ENCODE measurements around the gene ITGA3. TPM values are rescaled to one million over a fixed set of nuclear protein-coding genes. Genes with fewer than 3 reads are reported as not detected.

The ITGA3 gene
- total and polyA plus RNA-seq, 3 donors from 2014 or later: 20.0 to 30.7 (median 24.2) TPM

DNA sequence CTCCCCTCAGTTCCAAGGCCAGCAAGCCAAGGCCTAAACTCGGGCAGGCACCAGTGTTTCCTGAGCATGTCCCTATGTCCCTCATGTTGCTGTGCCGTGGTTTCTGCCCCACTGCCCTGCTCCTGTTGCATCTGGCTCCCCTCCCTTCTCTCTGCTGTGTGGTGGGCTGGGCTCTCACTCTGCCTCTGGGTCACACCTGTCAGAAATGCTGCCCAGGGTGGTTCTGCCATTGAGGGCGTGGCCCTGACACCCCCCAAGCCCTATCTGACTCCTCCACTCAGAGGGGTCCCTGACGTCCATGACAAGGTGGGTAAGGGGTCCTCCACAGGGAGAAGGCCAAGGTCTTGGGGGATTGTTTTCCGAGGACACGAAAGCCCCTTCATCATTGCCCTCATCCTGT is 9.2 kb upstream of the ITGA3 start:
- H3K27me3 ChIP-seq: no peaks in the 10 kb centered on the region
- DNase-seq: no peak
- no peaks in the 10 kb centered on the region for H3K36me3 ChIP-seq (ENCODE audit: low read depth, missing control alignments)
- intact Hi-C loops (cut with DNase I; ENCODE audit: low total_unique reads): no loop called here
- no peak overlapping the region for H3K4me3 ChIP-seq
- H3K27ac ChIP-seq: no peak overlapping the region
- H3K9me3 ChIP-seq: no peaks in the 10 kb centered on the region
- H3K4me1 ChIP-seq: no peaks in the 10 kb centered on the region
- TF ChIP-seq POLR2A (IDR thresholded peaks at IDR 0.05): no peak
- TF ChIP-seq, protein P1, sequence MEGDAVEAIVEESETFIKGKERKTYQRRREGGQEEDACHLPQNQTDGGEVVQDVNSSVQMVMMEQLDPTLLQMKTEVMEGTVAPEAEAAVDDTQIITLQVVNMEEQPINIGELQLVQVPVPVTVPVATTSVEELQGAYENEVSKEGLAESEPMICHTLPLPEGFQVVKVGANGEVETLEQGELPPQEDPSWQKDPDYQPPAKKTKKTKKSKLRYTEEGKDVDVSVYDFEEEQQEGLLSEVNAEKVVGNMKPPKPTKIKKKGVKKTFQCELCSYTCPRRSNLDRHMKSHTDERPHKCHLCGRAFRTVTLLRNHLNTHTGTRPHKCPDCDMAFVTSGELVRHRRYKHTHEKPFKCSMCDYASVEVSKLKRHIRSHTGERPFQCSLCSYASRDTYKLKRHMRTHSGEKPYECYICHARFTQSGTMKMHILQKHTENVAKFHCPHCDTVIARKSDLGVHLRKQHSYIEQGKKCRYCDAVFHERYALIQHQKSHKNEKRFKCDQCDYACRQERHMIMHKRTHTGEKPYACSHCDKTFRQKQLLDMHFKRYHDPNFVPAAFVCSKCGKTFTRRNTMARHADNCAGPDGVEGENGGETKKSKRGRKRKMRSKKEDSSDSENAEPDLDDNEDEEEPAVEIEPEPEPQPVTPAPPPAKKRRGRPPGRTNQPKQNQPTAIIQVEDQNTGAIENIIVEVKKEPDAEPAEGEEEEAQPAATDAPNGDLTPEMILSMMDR (IDR thresholded peaks at IDR 0.05): no peak
- 86 to 89% methylated on average over 5 to 6 of the region's 6 CpGs for WGBS, 2 donors

DNA sequence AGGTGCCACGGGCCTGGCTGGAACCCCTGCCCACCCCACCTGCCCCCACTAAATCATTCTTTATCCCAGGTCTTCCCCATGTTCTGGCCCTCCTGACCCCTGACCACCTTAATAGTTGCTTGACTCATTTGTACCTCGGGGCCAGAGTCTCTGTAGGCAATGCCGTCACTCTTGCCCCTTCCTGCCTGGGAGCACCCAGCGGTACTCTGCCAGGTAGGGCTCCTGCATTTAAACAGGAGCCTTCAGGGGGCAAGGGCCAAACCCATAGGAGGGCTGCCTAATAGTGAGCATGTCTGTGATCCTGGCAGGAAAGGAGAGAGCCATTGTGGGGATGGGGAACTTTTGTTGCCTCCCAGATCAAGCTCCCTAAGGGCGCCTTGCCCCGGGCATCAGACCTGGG is 8.8 kb upstream of the ITGA3 start:
- Histone ChIP-seq H3K36me3 (ENCODE audit: low read depth, missing control alignments) (no peaks in the 10 kb centered on the region), H3K27me3 (no peaks in the 10 kb centered on the region), H3K9me3 (no peaks in the 10 kb centered on the region), H3K4me1 (no peaks in the 10 kb centered on the region), H3K4me3 (no peak overlapping the region), H3K27ac (no peak overlapping the region)
- no peak for DNase-seq
- 95 to 100% methylated on average over 3 to 6 of the region's 6 CpGs for WGBS, 2 donors
- TF ChIP-seq, protein P1 (IDR thresholded peaks at IDR 0.05): no peak
- no peak for TF ChIP-seq POLR2A (IDR thresholded peaks at IDR 0.05)
- intact Hi-C loops (cut with DNase I; ENCODE audit: low total_unique reads): no loop called here

DNA sequence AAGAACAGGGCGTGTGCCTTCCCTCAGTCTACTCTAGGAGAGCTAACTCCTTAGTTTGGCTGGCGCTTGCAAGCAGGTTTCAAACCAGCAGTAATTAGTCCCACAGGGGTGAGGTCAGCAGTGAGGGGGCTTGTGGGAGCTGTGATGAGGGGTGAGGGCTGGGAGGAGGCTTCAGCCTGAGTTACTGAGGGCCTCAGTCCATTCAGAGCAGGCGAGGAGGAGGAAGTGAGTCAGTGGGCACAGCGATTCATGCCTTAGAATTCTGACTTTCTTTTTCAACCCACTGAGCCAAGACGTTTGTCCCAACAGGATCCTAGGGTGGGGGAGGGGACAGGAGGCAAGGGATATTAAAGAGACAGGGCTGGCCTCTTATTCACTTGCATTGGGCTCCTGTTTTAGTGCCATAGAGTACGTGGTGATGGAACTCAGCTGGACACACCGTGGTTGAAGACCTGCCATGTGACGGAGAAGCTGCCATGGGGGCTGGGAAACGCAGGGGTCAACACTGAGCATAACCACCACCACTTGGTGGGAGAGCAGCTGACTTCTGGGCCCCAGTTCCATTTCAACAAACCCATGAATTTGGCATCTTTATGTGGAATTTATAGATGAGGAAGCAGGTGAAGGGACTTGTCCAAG is 8.3 kb upstream of the ITGA3 start:
- H3K36me3 ChIP-seq (ENCODE audit: low read depth, missing control alignments): no peaks in the 10 kb centered on the region
- H3K4me3 ChIP-seq: no peak overlapping the region
- H3K27ac ChIP-seq: no peak overlapping the region
- intact Hi-C loops (cut with DNase I; ENCODE audit: low total_unique reads): no loop called here
- H3K9me3 ChIP-seq: no peaks in the 10 kb centered on the region
- H3K4me1 ChIP-seq: no peaks in the 10 kb centered on the region
- TF ChIP-seq POLR2A (IDR thresholded peaks at IDR 0.05): no peak
- TF ChIP-seq, protein P1 (IDR thresholded peaks at IDR 0.05): no peak
- no peak for DNase-seq
- H3K27me3 ChIP-seq: no peaks in the 10 kb centered on the region
- WGBS, 2 donors: 66 to 81% methylated on average over 7 to 9 of the region's 9 CpGs

DNA sequence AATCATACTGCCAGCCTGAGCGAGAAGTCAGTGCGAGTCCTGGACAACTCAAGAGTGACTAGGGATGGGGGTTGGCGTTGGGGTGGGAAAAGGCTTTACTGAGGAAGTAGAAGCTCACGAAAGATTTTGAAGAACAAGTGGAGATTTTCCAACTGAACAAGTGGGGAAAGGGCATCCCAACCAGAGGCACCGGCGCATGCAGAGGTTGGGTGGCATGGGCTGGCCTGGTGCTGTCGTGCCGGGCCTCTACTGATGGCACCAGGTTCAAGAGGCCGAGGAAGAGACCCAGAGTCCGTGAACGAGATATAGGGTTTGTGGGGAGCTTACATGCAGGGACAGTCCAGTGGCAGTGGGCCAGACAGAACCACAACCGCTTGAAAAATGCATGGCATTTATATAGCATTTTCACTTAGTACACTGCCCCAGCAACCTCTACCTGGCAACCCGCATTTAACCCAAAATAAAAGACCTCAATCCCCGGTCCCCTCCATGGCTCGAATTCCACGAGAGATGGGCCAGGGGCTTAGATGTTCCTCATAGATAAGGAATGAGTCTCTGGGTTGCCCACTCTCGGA is 7.7 kb upstream of the ITGA3 start:
- WGBS, 2 donors: 92 to 93% methylated on average over 17 of the region's 17 CpGs
- no peaks in the 10 kb centered on the region for H3K9me3 ChIP-seq
- peaks cover 3% of the 10 kb centered on the region for H3K4me1 ChIP-seq
- TF ChIP-seq, protein P1 (IDR thresholded peaks at IDR 0.05): no peak
- no peak for TF ChIP-seq POLR2A (IDR thresholded peaks at IDR 0.05)
- no peaks in the 10 kb centered on the region for H3K27me3 ChIP-seq
- H3K27ac ChIP-seq: no peak overlapping the region
- DNase-seq: no peak
- intact Hi-C loops (cut with DNase I; ENCODE audit: low total_unique reads): no loop called here
- H3K36me3 ChIP-seq (ENCODE audit: low read depth, missing control alignments): no peaks in the 10 kb centered on the region
- H3K4me3 ChIP-seq: no peak overlapping the region

DNA sequence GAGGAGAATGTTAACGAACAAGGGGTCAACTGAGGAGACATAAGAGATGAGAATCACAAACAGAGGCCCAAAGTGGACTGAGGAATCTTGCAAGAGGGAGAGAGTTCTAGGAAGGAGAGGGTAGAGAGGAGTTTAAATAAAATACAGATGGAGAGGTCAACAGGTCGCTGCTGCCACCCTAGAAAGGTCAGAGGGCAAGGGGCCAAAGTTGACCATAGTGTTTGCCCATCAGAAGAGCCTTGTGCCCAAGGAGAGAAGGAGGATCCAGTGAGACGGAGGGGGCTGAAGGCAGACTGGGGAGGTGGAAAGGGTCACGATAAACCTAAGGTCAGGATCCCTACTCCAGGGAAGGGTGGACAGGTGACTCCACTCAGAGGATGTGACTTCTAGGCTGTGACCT is 6.9 kb upstream of the ITGA3 start:
- TF ChIP-seq, protein P1 (IDR thresholded peaks at IDR 0.05): no peak
- TF ChIP-seq POLR2A (IDR thresholded peaks at IDR 0.05): no peak

More for the DNA sequence above, 6.9 kb upstream of the ITGA3 start:
- no peaks in the 10 kb centered on the region for H3K9me3 ChIP-seq
- WGBS, 2 donors: 82 to 88% methylated on average over 4 of the region's 4 CpGs
- H3K4me1 ChIP-seq: peaks cover 10% of the 10 kb centered on the region
- H3K27me3 ChIP-seq: no peaks in the 10 kb centered on the region
- H3K4me3 ChIP-seq: no peak overlapping the region
- H3K36me3 ChIP-seq (ENCODE audit: low read depth, missing control alignments): no peaks in the 10 kb centered on the region
- no peak for DNase-seq
- H3K27ac ChIP-seq: no peak overlapping the region
- intact Hi-C loops (cut with DNase I; ENCODE audit: low total_unique reads): no loop called here

Data from testis (tissue), 3 donors.